ENCODE data around the gene GTSE1.
A peak's percentile ranks its signal among the peaks of the same experiment; 100 is the strongest.

The GTSE1 gene

DNA sequence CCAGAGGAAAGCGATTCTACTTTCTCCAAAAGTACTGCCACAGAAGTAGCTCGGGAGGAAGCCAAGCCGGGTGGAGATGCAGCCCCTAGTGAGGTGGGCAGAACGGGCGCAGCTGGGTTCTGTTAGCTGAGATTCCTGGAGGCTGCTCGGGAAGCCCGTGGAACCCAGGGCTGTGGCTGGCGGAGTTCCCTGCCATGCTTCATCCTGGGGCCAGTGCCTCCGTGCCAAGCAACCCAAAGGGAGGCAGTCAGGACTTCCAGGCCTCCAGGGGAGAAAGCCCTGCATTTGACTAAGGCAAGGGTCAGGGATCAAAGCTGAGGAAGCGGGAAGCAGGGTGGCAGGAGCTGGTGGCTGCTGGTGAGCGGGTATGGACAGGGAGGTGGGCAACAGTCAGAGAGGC is 32.1 kb downstream of the GTSE1 start:
- DNase-seq (ENCODE audit: low spot score) = no peak

DNA sequence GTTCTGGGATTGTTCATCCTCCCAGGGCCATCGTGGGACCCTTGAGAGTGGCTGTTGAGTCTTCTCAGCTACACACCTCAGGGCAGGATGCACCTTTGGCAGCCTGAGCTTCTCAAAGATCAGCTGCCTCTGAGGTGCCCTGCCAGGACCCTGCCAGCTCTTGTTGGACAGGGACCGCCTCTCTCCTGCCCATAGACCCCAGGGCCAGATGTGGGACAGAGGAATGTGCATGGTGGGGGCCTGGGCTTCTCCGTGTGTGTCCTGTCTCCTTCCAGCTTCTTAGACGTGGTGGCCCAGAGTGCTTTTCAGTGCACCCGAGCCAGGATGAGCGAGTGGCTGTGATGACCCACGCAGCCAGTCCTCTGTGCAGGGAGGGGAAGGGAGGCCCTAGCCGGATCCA is 32.9 kb downstream of the GTSE1 start:
- DNase-seq (ENCODE audit: low spot score) = no peak

GRCh38 chr22:46330426-46330825 is 33.8 kb downstream of the GTSE1 start:
- no peak for DNase-seq (ENCODE audit: low spot score)

- DNase-seq (ENCODE audit: low spot score) = no peak
Observed at GRCh38 chr22:46331496-46331895, 34.8 kb downstream of the GTSE1 start.

- peak; percentile 97 for DNase-seq (ENCODE audit: low spot score)
Observed at GRCh38 chr22:46335201-46336118, 38.8 kb downstream of the GTSE1 start, which contains the start of gene TRMU. Gene TRMU (plus strand): TSS chr22:46335714. CDS start chr22:46335765, 51 bp downstream.

DNA sequence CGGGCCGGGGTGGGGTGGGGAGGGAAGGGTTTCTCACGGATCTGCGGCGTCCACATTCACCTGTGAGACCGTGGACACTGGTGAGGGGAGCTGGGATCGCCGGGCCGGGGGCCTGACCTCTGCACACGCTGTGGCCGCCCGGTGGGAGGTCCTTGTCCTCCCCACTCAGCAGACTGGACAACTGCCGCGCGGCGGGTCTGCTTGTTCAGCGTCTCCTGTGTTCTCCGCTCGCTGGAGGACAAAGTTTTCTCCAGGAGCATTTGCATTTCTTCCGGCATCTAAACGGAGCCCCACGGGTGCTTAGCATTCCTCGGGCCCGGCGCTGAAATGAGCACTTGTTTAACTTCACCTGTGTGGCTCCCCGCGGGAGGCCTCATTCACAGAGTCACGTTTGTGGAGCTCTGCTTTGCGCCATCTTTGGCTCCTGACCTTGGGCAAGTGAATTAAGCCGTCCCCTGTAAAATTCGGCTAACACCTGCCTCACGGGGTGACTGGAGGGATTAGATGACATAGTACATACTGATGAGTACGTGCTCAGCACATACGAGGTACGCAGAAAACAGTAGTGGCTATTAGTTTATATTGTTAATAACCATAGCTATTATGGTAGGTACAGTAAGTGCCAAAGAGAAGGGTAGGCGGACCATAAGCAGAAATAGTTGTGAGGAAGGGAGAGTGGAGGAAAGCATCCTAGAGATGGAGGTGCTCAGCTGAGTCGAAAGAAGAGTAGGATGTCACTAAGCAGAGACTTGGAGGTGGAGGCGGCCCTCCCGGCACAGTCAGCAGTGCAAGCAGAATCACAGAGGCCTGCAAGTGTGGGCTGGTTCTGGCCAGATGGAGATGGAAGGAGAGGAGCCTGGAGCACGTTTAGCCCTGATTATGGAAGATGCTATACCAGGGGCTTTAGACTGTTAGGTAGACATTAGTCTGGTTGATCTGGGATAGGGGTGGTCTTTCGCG is 39.7 kb downstream of the GTSE1 start:
- no peak for DNase-seq (ENCODE audit: low spot score)

DNA sequence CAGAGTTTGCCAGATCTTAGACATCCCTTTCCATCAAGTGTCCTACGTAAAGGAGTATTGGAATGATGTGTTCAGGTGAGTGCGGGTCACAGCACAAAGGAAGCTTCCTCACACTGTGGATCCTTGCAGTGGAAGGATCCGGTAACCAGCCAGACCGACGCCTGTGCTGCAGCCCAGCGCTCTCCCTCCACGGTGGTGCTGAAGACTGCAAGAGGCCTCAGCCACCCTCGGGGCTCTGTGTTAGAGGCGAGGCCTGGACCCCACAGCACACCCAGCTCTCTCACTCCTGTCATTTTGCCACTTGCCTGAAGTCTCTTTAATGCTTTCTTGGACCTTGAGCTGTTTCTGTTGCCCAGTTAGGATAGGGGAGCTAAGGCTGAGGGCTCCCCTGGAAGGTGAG is 41.2 kb downstream of the GTSE1 start:
- no peak for DNase-seq (ENCODE audit: low spot score)

DNA sequence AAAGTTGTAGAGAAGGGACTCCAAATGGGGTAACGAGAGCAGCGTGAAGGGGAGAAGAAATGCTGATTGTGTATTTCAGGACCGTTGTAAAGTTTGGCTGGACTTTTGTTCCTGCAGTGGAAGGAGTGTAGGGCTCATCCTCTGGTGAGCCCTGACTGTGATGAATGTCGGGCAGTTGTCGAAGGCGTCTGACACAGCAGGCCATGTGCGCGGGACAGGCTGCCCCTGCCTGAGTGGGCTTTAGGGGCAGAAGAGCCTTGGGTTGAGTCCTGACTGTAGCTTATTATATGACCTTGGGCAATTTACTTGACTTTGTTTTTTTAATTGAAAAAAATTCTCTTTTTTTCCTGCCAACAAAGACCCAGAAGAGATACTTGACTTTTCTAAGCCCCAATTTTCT is 42.0 kb downstream of the GTSE1 start:
- DNase-seq (ENCODE audit: low spot score) = no peak

GRCh38 chr22:46339956-46340355 is 43.3 kb downstream of the GTSE1 start:
- DNase-seq (ENCODE audit: low spot score) = no peak

GRCh38 chr22:46340676-46341075 is 44.0 kb downstream of the GTSE1 start:
- DNase-seq (ENCODE audit: low spot score) = no peak

DNA sequence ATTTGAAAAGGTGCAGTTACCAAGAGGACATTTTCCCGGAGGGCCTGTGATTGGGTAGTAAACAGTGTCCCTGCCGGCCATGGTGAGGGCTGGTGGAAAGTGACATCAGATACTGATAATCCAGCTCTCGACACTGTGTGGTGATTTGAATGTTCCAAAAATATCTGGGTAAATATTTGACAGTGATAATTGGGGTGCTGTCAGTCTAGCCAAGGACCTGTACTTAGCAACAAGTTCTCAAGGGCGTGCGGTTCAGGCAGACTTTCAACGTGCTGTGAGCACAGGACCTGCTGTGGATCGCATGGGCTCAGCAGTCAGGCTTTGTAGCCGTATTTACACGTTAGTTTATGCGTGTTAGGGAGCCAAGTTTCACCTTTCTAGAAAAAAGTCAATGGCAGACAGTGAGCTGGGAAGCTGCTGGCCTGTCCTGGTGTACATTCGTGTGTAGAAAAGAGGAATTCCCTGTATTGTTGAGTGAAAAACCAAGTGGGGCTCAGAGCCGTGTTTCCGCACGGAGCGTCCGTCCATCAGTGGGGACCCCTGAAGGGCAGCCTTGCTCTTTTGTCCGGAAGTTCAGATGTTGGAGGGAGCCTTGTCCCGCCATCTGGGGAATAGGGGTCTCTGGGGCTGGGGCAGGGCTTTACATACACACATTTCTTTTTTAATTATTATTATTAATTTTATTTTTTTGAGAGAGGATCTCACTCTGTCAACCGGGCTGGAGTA is 50.2 kb downstream of the GTSE1 start:
- DNase-seq (ENCODE audit: low spot score) = no peak

GRCh38 chr22:46347646-46348045 is 51.0 kb downstream of the GTSE1 start:
- DNase-seq (ENCODE audit: low spot score) = no peak

GRCh38 chr22:46348099-46348695 is 51.5 kb downstream of the GTSE1 start:
- no peak for DNase-seq (ENCODE audit: low spot score)

- DNase-seq (ENCODE audit: low spot score) = no peak
Observed at GRCh38 chr22:46349238-46349637, 52.6 kb downstream of the GTSE1 start.

GRCh38 chr22:46349681-46350080 is 53.0 kb downstream of the GTSE1 start:
- no peak for DNase-seq (ENCODE audit: low spot score)

DNA sequence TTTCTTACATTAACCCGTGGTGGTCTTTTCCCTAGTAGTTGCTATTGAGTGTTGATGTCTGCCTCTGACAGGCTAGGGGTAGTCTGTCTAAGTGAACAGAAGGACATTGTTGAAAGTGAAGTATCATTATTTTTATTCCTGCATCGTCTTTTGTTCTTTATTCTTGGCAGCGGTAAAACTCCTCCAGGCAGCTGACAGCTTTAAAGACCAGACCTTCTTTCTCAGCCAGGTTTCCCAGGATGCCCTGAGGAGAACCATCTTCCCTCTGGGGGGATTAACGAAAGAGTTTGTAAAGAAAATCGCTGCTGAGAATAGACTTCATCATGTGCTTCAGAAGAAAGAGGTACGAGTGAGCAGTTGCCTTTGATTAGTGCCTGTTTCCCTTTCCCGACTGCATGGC is 53.5 kb downstream of the GTSE1 start:
- DNase-seq (ENCODE audit: low spot score) = no peak

DNA sequence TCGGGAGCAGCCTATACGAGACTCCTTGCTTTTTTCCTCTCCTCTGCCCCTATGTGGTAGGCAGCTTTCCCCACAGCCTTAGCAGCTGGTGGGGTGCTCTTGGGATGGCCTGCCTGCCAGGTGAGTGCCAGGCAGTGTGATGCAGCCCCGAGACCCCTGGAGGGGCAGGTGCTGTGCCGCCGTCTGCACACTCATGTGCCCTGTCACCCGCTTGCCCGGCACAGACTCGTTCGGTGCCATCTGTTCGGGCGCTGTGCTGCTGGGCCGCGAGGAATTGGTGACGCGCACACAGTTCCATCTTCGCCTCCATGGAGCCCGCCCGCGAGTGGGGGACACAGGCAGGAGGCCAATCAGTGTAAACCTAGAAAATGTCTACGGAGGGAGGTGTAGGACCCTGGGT is 54.0 kb downstream of the GTSE1 start:
- no peak for DNase-seq (ENCODE audit: low spot score)

GRCh38 chr22:46351131-46351735 is 54.6 kb downstream of the GTSE1 start:
- no peak for DNase-seq (ENCODE audit: low spot score)

DNA sequence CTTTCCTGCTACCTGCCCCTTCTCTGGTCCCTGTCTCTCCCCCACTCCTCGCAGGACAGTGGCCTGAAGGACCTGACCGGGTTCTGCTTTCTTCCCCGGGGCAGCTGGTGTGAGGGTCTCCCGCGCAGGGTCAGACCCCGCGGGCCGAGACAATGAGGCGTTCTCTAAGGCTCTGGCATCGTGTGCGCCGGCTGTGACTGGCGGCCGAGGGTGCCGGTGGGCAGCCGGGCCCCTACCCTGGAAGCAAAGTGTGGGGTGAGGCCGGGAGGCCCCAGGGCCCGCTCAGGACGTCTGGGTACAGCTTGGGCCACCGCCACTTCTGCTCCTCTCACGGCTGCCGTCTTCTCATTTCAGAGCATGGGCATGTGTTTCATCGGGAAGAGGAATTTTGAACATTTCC is 55.1 kb downstream of the GTSE1 start:
- DNase-seq (ENCODE audit: low spot score) = no peak

GRCh38 chr22:46352276-46352675 is 55.6 kb downstream of the GTSE1 start:
- no peak for DNase-seq (ENCODE audit: low spot score)

DNA sequence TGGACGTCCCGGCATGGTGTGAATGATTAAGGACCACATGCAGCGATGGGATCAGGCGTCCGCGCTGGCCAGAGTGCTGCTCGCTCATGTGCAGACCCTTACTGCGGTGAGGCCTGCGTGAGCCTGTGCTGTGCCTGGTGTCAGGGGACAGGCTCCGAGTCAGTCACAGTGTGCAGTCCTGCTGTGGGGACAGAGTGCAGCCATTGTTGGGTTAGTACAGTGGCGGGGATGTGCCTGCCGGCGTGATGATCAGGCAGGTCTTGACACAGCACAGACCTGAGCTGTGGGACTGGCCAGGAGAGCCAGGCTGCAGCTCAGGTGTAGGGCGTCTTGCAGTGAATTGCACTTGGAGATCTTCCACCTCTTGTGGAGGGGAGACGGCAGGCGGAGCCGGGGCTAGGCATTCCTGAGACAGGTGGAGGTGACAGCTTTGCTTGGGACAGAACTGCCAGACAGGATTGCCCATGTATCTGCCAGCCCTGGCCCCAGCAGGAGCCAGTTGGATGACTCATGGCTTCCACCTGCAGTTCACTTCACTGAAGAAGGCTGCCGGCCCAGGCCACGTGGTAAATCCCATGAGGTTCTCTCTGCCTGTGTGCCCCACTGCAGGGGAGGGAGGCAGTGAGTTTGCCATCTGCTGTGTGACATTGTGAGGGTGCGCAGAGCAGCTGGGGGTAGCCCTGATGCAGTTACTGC is 56.2 kb downstream of the GTSE1 start:
- DNase-seq (ENCODE audit: low spot score) = peak; percentile 88
